GM19395 (cell line): ENCODE results near the gene HP1BP3.

ENCODE experiments used
- ATAC-seq: cut with Tn5 transposase; IDR thresholded peaks from one replicate; pipeline ENCODE4 v1.9.1; 2021; ENCODE audit warnings: mild to moderate bottlenecking, moderate library complexity; ENCODE audit not compliant: unreplicated experiment

The HP1BP3 gene

DNA sequence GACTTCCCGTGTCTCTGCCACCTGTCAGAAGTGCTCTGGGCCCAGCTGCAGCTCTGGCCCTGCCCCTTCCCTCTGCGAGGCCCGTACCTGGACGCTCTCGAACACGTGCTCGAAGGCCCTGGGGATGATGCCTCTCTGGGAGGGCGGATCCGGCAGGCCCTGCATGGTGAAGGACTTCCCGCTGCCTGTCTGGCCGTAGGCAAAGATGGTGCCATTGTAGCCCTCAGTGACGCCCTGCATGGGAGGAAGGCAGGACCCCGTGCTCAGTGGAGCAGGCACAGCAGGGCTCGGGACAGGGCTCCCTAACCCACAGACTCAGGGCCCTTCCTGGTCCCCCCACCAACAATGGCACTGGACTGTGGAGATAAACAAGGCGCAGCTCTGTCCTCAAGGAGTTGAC is 71.7 kb downstream of the HP1BP3 start:
- ATAC-seq = no peak

DNA sequence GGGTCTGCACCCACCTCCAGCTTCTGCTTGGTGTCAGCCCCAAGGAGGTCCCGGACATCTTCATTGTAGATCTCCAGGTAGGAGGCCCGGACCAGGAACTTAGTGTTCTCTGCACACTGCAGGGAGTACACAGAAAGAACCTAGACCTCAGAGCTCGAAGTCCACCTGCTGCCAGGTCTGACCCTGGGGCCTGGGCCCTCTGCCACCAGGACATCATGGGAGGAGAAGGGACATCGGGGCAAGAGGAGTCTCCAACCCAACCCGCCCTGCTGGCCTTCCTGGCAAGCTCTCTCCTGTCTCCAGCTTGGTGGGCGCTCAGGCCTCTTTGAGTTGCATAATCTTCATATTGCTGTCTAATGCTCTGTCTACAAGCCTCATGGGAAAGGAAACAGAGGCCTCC is 73.7 kb downstream of the HP1BP3 start:
- no peak for ATAC-seq

DNA sequence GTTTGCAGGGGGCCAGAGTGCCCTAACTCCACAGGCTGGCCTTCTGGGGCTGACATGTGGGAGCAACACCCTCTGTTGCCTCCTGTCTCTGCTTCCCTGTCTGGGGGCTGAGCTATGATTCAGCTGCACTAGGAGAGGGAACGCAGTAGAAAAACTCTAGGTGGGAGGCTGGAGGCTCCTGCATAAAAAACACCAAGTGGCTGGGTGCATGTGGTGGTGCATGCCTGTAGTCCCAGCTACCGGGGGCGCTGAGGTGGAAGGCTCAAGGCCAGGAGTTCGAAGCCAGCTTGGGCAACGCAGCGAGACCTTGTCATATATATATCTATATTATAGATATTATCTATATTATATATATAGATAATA is 74.9 kb downstream of the HP1BP3 start:
- ATAC-seq = no peak

DNA sequence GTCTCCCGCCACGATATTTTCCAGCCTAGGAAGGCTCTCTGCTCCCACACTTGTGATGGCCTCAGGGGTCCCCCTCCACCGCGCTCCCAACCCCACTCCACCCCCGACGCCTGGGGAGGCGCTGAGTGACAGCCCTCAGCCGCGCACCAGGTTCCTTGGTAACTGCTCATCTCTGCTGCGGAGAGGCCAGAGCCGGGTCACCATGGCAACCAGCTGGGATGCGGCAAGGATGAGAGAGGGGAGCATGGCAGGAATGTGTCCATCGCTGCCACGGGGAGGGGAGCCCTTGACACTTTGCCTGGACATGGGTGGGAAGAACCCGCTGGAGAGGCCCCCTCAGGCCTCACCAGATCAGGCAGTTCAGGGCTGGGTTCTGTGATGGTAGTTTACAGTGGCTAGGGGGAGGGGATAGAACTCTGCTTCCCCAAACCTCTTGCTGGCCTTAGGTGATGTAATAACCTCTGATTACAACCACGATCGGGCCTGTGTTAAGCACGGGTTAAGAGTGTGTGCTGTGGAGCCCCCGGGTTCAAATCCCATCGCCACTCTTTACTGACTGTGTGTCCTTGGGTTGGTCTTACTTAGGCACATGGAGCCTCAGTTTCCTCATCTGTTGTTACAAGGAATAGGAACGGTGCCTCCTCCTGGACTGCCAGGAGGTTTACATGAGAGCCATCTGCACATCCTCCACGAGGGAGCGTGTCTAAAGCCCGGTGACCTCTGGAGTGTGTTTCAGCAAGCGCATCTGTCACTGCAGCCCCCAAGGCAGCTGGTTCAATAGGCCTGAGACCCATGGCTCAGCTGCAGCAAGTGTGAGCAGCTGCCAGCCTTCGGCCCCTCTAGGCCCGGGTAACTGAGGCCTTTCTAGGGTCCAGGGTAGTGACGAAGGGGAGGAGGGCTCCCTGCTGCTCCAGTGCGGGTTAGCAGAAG is 75.6 kb downstream of the HP1BP3 start:
- no peak for ATAC-seq

DNA sequence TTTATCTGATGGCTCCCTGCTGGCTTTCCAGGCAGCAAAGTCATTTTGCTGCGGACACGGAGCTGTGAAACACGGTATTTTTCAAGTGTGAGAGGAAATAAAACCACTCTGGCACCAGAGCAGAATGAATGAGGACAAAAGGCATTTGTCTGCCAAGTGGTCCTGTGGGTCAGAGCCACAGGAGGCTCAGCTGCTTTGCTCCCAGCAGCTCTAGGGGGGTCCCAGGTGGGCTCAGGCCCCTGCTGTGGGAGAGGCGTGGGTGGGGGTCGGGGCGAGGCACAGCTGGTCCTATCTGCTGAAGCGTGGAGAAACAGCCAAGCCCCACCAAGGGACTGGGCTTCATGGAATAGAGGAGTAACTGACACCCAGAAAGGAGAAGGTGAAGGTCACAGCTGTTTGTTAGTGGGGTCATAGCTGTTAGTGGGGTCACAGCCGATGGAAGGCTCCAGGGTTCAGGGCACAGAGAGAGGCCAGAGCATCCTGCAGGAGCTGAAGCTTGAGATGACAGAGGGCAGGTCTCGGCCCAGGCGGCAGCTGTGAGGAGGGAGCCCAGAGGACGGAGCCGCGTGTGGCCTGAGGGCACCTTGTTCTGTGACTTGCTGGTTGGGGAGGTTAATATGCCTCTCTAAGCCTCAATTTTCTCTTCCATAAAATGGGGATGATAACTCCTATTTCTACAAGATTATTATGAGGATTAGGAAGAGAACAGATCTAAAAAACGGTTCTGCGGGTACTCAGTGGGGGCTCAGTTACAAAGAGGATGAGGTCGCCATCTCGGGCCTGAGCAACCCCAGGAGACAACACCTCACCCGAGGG is 76.4 kb downstream of the HP1BP3 start:
- no peak for ATAC-seq

DNA sequence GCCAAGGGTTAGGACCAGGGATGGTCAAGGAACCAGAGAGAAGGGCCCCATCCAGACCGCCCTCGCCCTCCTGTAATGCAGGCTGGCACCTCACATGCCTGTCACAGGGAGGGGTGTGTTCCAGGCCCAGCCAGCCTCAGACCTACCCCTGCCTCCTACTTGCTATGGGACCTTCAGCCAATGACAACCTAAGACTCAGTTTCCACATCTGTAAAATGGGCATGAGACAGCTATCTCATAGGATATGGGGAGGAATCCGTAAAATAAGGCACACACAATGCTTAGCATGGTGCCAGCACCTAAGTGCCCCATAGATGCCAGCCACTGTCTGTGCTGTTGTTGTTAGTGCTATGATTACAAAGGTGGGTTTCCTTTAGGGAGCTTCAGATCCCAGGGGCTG is 77.2 kb downstream of the HP1BP3 start:
- no peak for ATAC-seq

DNA sequence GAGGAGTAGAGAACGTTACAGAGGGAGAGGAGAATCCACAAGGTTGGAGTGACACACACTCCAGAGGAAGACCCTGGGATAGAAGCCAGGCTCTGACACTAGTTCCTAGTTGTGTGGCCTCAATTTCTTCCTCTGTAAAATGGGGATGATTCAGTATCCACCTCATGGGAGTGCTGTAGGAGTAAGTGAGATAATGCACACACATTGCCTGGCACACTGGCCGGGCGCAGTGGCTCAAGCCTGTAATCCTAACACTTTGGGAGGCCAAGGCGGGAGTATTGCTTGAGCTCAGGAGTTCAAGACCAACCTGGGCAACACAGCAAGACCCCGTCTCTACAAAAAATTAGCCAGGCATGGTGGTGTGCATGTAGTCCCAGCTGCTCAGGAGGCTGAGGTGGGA is 78.2 kb downstream of the HP1BP3 start:
- ATAC-seq = no peak

DNA sequence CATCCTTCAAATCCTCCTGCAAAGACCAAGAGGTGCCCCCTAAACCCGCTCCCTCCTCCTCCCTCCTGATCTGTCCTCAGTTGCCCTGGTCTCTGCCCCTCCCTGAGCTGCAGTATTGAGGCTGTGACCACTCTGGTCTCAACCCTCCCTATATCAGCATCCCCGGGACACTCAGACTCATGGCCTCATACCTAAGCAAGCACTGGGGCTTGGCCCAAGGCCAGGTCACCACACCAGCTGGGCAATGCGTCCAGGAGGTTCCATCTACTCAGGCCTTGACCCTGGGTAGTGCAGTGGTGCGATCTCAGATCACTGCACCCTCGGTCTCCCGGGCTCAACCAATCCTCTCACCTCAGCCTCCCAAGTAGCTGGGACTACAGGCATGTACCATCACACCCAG is 79.0 kb downstream of the HP1BP3 start:
- ATAC-seq = no peak

DNA sequence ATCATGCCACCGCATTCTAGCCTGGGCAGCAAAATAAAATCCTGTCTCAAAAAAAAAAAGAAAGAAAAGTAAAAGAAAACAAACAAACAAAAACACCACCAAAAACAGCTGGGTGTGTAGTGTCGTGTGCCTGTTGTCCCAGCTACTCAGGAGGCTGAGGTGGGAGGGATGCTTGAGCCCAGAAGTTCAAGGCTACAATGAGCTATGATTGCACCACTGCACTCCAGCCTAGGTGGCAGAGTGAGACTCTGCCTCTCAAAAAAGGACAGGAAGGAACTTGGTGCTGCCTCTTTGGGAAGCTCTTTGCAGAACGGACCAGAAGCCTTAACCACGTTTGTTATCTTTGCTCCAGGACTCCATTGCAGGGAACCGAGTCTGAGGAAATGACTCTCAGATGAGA is 80.3 kb downstream of the HP1BP3 start:
- ATAC-seq = no peak

DNA sequence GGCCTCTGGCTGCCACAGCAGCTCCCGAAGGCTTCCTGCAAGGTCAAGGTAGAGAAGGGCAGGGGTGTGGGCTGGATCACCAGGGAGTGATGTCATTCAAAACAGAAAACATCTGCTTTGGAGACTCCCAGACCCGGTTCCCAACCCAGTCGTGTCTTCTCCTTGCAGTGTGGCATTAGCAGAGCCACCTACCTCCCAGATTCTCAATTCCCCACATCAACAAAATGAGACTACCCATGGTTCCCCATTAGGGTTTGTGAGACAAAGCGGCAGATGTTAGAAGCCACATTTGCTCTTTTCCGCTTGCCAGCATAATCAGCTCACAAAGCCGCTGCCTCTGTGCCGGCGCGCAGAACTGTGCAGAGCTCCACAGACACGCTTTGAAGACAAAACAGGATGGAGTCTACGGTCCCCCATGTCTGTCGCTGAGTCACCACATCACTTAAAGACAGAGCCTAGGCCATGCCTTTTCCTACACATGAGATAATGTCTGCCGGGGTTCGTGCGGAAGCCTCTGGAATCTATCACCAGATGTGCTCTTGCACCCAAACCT is 81.8 kb downstream of the HP1BP3 start:
- ATAC-seq = no peak

DNA sequence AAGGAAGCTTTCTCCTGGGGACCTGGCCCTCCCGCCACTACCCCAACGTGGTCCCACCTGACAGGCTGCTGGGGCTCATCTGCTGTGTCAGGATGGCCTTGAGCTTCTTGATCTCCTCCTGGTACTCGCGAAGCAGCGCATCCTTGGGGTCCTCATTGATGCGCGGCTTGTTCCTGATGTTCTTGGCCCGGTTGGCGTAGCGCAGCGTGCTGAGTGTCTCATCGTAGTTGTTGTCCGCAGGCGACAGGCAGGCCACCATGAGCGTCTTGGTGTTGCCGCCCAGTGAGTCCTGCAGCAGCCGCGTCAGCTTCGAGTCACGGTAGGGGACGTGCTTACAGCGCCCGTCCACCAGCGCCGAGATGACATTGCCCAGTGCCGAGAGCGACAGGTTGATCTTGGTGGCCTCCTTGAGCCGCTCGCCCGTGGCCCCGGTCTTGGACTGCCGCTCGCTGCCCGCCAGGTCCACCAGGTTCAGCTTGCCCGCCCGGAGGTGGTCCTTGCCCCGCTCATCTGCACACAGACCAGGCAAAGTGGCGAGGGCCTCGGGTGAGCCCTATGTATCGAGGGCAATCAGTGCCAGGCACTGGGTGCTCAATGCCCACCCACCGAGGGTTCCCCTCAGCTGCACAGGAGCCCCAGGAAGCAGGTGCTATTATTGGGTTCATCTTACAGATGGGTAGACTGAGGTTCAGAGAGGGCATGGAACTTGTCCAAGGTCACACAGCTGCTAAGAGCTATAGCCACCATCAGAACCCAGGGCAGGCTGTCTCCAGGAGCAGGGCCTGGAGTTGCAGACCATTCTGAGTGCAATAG is 82.5 kb downstream of the HP1BP3 start:
- ATAC-seq = no peak

DNA sequence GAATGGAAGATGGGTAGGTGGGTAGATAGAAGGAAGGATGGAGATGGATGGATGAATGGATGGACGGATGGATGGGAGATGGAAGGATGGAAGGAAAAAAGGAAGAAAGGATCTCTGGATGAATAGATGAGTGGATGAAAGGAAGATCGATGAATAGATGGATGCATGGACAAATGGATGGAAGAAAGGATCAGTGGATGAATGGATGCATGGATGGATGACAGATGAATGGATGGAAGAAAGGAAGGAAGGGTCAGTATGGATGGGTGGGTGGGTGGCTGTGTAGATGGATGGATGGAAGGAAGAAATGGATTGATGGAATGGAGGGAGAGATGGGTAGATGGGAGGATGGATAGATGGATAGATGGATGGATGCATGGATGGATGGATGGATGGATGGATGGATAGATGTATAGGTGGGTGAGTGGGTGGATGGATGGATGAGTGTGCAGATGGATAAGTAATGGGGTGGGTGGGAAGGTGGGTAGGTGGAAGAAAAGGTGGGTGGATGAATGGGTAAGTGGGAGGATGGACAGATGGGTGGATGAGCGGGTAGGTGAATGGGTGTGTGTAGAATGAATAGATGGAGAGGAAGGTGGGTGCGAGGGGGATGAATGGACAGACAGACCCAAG is 83.9 kb downstream of the HP1BP3 start:
- ATAC-seq = no peak

DNA sequence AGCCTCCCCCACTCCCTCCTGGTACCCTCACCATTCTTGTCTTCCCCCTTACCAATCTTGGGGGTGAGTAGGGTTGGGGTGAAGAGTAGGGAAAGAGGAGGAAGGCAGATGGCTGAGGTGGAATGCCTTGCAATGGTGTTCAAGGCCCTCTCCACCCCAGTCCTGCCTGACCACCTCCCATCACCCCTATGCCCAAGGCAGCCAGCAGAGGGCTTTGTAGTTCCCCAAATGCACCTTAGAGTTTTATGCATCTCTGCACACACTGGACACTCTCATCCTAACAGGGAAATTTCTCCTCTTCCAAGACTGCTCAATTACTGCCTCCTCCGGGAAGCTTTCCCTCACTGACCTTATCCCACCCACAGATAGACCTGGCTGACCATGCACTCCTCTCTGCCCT is 84.7 kb downstream of the HP1BP3 start:
- no peak for ATAC-seq

DNA sequence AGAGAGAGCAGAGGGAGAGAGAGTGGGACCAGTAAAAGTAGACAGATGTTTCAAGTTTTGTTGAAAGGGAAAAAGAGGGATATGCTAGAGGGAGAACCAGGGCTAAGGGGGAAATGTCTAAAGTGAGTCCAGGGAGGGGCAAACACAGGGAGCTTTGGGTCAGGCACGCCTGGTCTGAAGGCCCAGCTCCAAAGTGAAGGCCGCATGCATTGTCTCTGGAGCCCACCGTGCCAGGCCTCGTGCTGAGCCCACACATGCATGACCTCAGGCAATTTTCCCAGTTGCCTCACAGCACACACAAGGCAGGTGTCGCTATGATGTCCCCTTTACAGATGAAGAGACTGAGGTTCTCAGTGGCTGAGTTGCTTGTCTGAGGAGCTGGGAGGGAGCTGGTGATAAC is 85.3 kb downstream of the HP1BP3 start:
- no peak for ATAC-seq

DNA sequence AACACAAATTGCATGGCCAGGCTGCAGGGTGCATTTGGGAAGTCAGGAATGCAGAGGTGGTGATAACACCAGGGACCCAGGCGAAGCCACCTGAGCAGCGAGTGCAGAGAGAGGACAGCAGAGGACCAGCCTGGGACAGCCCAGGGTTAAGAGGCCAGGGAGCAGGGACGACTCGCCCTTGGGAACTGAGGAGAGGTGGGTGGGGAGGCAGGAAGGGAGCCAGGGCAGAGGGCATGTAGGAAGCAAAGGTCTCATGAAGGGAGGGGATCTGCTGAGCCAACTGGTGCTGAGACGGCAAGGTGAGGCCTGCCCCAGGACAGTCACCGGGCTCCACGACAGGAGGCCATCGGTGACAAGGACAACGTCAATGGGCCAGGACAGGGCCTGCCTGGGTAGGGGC is 85.7 kb downstream of the HP1BP3 start:
- no peak for ATAC-seq

DNA sequence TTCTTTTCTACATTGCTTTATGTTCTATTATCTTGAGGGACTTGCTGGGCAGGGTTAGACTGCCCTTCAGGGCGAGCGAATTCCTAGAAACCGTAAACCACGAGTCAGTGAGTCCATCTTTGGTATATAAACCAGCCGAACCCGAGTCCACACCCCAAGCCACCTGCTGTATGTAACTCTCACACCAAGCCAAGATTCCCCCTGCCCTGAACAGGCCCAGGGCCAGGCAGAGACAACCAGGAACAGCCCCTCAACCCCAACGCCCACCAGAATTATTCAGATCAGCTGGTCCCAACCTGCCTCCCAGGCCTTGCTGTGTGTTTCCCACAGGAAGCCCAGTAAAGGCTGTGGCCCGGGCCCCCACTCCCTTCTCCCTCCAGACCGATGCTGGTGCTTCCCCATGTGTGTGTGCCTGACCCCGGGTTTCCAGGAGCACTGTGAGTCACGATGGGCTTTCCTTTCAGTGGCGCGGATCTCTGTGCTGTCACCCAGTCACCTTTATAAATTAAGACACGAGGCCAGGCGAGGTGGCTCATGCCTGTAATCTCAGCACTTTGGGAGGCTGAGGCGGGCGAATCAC is 86.4 kb downstream of the HP1BP3 start:
- no peak for ATAC-seq

DNA sequence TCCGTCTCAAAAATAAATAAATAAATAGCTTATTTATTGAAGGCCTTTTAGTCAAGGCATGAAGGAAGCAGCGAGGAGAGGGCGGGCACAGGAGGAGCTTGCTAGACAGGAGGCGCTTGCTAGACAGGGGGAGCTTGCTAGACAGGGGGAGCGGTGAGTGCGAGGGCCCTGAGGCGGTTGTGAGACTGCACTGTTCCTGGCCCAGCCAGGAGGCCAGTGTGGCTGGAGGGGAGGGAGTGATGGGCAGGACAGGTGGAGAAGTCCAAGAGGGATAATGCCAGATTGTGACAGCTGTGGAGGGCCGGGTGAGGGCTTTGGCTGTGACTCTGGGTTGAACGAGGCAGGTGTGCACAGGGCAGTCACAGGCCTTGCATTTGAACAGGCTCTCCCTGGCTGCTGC is 87.5 kb downstream of the HP1BP3 start:
- no peak for ATAC-seq

DNA sequence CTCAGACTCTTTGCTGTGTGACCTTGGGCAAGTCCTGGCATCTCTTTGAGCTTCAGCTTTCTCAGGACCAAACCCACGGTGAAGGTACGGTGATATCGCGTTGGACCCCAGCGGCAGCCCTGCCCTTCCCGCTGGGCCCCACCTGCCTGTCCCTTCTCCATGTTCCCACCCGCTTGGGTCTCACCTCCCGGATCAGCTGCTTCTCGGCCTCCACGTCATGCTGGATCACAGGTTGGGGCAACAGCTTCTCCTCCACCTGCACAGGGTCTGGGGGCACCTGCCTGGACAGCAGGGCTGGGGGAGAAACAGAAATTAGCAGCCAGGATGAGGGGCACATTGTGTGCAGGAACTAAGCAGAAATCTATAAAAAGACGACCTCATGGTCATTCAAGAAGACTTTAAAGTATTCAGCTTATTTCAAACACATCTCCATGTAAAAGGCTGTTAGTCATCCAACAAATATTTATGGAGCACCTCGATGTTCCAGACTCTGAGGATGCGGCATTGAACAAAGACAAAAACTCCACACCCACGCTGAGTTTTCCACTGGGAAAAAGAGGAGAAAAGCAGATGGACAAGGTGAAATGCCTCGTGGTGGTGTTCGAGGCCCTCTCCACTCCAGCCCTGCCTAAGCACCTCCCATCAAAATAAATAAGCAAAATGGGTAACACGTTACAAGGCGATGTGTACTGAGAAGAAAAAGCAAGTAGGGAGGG is 88.8 kb downstream of the HP1BP3 start:
- no peak for ATAC-seq

DNA sequence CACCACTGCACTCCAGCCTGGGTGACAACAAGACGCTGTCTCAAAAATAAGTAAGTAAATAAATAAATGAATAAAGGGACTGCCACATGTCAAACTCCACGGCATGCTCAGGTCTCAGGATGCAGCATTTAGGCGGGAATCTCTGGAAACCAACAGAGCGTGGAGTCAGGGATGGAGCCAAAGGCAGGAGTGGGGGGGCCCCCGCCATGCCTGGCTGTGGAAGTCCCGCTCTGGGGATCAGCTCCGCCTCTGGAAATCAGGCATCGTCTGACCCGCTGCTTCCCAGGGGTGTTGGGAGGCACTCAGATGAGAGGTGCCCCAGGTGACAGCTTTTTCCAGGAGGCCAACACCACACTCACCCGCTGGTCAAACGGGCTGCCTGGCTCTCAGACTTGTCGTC is 89.5 kb downstream of the HP1BP3 start:
- no peak for ATAC-seq
